ENCODE results near the gene MYT1. TPM values are rescaled to one million over a fixed set of nuclear protein-coding genes. Genes with fewer than 3 reads are reported as not detected.
"Not testable (repeated sequence)": the region's sequence is repeated elsewhere in the genome, so short reads cannot be mapped to it uniquely, and the experiment has no call there.

The MYT1 gene
- total RNA-seq, 2 donors from 2014 or later, result 0.16 TPM; not detected in 1

DNA sequence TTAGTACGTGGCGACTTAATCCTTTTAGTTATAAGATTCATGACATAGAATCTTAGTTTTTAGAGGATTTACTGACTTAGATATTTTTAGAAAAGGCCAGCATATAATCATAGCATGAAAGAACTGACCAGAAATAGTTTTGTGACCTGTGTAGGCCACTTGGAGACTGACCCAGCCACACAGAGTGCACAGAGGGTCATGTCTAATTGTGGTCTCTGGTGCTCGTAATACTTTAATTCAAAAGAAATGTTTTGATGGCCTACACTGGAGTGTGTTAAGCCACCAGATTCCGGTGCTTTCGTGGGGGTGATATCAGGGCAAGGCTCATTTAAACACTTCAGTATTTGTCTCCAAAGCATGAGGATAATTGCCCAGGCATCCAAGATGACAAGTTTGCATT lies 102.7 kb downstream of the MYT1 start:
- no peak for ATAC-seq
- H3K9me3 Mint-ChIP-seq, result no peaks in the 10 kb centered on the region
- no peak for DNase-seq (ENCODE audit: low spot score in 2 of 2)
- peaks cover 0 to 5% of the 10 kb centered on the region in 2 donors for H3K36me3 Mint-ChIP-seq
- H3K27ac Mint-ChIP-seq, result no peak overlapping the region

- Mint-ChIP-seq H3K27ac (no peak overlapping the region), H3K9me3 (no peaks in the 10 kb centered on the region), H3K36me3 (peaks cover 0 to 5% of the 10 kb centered on the region in 2 donors)
- ATAC-seq, result no peak
- DNase-seq (ENCODE audit: low spot score in 2 of 2), result no peak
Measured at GRCh38 chr20:64268174-64268573, 103.9 kb downstream of the MYT1 start.

DNA sequence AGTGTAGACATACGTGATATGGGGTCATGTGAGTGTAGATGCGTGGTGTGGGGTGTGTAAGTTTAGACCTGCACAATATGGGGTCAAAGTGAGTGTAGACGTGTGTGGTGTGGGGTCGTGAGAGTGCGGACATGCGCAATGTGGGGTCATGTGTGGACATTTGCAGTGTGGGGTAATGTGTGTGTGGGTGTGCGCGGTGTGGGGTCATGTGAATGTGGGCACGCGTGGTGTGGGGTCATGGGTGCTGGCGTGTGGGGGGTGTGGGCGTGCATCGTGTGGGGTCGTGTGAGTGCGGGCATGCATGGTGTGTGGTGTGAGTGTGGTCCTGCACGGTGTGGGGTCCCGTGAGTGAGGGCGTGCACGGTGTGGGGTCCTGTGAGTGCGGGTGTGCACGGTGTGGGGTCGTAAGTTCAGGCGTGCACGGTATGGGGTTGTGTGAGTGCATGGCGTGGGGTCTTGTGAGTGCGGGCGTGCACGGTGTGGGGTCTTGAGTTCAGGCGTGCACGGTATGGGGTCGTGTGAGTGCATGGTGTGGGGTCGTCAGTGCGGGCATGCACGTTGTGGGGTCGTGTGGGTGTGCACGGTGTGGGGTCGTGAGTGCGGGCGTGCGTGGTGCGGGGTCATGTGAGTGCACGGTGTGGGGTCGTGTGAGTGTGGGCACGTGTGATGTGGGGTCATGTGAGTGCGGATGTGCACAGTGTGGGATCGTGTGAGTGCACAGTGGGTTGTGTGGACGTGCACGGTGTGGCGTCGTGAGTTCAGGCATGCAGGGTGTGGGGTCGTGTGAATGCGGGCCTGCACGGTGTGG lies 105.6 kb downstream of the MYT1 start:
- no peak for ATAC-seq
- no peaks in the 10 kb centered on the region for H3K9me3 Mint-ChIP-seq
- peaks cover 0 to 5% of the 10 kb centered on the region in 2 donors for H3K36me3 Mint-ChIP-seq
- no peak overlapping the region for H3K27ac Mint-ChIP-seq
- no peak for DNase-seq (ENCODE audit: low spot score in 2 of 2)

DNA sequence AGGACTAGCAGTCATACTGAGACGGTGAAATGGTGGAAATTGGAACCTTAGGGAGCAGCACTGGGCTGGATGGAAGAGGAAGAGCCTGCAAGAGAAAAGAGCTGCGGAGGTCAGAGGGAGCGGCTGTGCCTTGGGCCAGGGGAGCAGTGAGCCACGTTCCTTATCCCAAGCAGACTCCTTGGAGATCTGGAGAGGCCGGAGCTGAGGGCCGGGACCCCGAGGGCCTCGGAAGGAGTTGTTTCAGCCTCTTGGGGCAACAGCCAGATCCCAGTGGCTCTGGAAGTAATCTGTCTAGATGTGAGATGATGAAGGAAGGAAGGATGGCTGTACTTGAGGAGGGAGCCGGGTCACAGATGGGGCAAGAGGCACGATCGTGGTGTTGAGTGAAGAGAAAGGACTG lies 107.4 kb downstream of the MYT1 start:
- DNase-seq (ENCODE audit: low spot score in 2 of 2) (no peak), ATAC-seq (no peak)
- no peaks in the 10 kb centered on the region for H3K9me3 Mint-ChIP-seq
- H3K27ac Mint-ChIP-seq, result peak overlapping the region in 1 of 2 donors; percentile 11
- peaks cover 0 to 5% of the 10 kb centered on the region in 2 donors for H3K36me3 Mint-ChIP-seq

GRCh38 chr20:64273109-64273508 lies 108.9 kb downstream of the MYT1 start:
- no peak for ATAC-seq
- Mint-ChIP-seq H3K36me3 (peaks cover 0 to 5% of the 10 kb centered on the region in 2 donors), H3K27ac (peak overlapping the region in 1 of 2 donors; percentile 22)

GRCh38 chr20:64276817-64277216 lies 112.6 kb downstream of the MYT1 start:
- DNase-seq (ENCODE audit: low spot score in 2 of 2), result no peak
- ATAC-seq, result no peak

More at GRCh38 chr20:64273109-64273508, 108.9 kb downstream of the MYT1 start:
- H3K9me3 Mint-ChIP-seq, result no peaks in the 10 kb centered on the region
- no peak for DNase-seq (ENCODE audit: low spot score in 2 of 2)

GRCh38 chr20:64277571-64278316 lies 113.5 kb downstream of the MYT1 start:
- ATAC-seq, result no peak
- no peak for DNase-seq (ENCODE audit: low spot score in 2 of 2)
- Mint-ChIP-seq H3K9me3 (no peaks in the 10 kb centered on the region), H3K36me3 (no peaks in the 10 kb centered on the region), H3K27ac (no peak overlapping the region)

More at GRCh38 chr20:64276817-64277216, 112.6 kb downstream of the MYT1 start:
- H3K9me3 Mint-ChIP-seq, result no peaks in the 10 kb centered on the region
- H3K27ac Mint-ChIP-seq, result no peak overlapping the region
- H3K36me3 Mint-ChIP-seq, result no peaks in the 10 kb centered on the region

GRCh38 chr20:64278317-64278681 lies 114.0 kb downstream of the MYT1 start:
- DNase-seq (ENCODE audit: low spot score in 2 of 2), result no peak
- ATAC-seq, result peak in 1 of 2 donors; percentile 13
- Mint-ChIP-seq H3K36me3 (no peaks in the 10 kb centered on the region), H3K9me3 (no peaks in the 10 kb centered on the region), H3K27ac (no peak overlapping the region)

DNA sequence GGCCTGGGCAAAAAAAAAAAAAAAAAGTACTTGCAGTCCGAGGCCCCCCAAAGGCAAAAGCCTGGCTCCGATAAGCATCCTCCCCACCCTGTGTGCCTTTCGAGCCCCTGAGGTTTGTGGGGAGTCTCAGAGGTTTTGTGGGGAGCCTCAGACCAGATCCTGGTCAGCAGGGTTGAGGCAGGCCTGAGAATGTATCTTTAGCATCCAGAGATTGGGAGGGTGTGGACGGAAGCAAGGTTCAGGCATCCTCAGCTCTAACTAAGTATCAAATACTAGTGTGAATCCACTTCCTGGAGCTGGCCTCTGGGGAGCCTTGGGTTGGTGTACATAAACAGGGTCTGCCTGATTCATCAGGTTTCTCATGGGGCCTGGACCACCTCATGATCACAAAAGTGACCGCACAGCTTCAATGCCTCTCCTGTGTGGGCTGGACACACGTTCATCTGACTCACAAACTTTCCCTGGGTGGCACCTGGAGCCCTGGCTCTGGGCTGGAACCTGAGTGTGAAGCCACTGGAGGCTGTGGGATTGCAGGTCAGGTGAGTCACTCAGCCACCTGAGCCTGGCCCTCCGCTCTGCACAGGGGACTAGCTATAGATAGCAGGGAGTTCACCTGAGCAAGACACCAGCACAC lies 115.7 kb downstream of the MYT1 start:
- H3K36me3 Mint-ChIP-seq, result no peaks in the 10 kb centered on the region
- DNase-seq (ENCODE audit: low spot score in 2 of 2), result no peak

DNA sequence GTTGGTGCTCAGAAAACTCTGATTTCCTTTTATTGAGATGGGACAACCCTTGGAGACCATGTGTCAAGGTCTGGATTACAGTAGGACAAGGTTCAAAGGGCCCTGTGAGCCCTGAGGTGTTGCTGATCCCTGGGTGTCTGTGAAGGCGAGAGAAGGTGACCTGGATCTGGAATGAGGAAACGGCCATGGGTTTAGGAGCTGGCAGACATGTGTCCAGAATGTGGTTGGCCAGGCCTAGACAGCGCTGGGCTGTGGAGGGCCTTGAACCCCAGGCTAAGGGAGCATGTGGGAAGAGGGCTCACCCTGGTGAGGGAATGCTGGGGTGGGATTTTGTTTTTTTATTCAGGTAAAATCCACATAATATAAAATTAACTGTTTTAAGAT lies 116.2 kb downstream of the MYT1 start:
- H3K9me3 Mint-ChIP-seq, result no peaks in the 10 kb centered on the region
- peak overlapping the region in 1 of 2 donors; percentile 87 for H3K27ac Mint-ChIP-seq
- no peaks in the 10 kb centered on the region for H3K36me3 Mint-ChIP-seq
- no peak for ATAC-seq
- DNase-seq (ENCODE audit: low spot score in 2 of 2), result no peak

More for the DNA sequence above, 115.7 kb downstream of the MYT1 start:
- ATAC-seq, result peak in 1 of 2 donors; percentile 33
- no peaks in the 10 kb centered on the region for H3K9me3 Mint-ChIP-seq
- peak overlapping the region in 1 of 2 donors; percentile 87 for H3K27ac Mint-ChIP-seq

GRCh38 chr20:64283646-64284045 lies 119.4 kb downstream of the MYT1 start:
- Mint-ChIP-seq H3K9me3 (no peaks in the 10 kb centered on the region), H3K27ac (no peak overlapping the region), H3K36me3 (no peaks in the 10 kb centered on the region)
- ATAC-seq, result no peak
- DNase-seq (ENCODE audit: low spot score in 2 of 2), result no peak

DNA sequence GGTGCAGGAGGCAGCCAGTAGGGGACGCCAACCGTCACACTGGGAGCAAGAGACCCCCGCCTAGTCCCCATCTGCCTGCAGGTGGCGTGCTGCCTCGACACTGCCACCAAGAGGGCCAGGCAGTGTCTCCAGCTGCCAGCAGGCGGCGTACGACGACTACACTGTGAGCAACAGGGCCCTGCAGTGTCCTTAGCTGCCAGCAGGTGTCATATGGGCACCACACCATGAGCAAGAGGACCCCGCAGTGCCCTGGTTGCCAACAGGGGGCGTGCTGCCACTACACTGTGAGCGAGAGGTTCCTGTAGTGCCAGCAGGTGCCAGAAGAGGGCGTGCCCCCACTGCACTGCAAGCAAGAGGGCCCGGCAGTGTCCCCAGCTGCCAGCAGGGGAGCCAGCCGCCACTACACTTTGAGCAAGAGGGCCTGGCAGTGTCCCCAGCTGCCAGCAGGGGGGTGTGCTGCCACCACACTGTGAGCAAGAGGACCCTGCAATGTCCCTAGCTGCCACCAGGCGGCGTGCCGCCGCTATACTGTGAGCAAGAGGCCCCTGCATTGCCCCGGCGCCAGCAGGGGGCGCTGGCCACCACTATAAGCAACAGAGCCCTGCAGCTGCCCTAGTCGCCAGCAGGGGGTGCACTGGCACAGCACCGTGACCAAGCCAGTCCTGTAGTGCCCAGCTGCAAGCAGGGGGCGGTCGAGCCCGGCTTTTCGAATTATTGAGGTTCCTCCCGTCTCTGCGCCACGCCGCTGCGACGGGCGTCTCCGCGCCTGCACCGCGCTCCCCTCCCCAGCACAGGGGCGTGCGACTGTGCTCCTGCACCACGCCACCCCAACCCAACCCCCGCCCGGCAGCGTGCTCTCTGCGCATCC lies 121.6 kb downstream of the MYT1 start:
- ATAC-seq, result peak; percentile 94
- DNase-seq (ENCODE audit: low spot score in 2 of 2), result peak; percentile 98
- not testable (repeated sequence) for H3K36me3 Mint-ChIP-seq, H3K9me3 Mint-ChIP-seq, H3K27ac Mint-ChIP-seq

GRCh38 chr20:64286447-64287263 lies 122.4 kb downstream of the MYT1 start:
- not testable (repeated sequence) for DNase-seq (ENCODE audit: low spot score in 2 of 2); H3K9me3 Mint-ChIP-seq; H3K36me3 Mint-ChIP-seq; H3K27ac Mint-ChIP-seq; ATAC-seq

- not testable (repeated sequence) for H3K27ac Mint-ChIP-seq; H3K36me3 Mint-ChIP-seq; H3K9me3 Mint-ChIP-seq; ATAC-seq; DNase-seq (ENCODE audit: low spot score in 2 of 2)
Measured at GRCh38 chr20:64287264-64287590, 123.0 kb downstream of the MYT1 start.
